Endodermal cell (in vitro differentiated cells): Measurements from ENCODE around the gene C19orf53. TPM values are rescaled to one million over a fixed set of nuclear protein-coding genes. Genes with fewer than 3 reads are reported as not detected.
A peak's percentile ranks its signal among the peaks of the same experiment; 100 is the strongest.

Experiments
- DNase-seq: peaks from one replicate; pipeline ENCODE4 v3.0.0-alpha.2; 2017
- H3K27ac ChIP-seq: 2 replicates; pipeline ENCODE4 v1.5.1; 2013; ENCODE audit warnings: mild to moderate bottlenecking, low read depth, low read length, moderate library complexity
- H3K27me3 ChIP-seq: 2 replicates; pipeline ENCODE4 v1.6.1; 2013; ENCODE audit warnings: mild to moderate bottlenecking, low read length, moderate library complexity; ENCODE audit not compliant: insufficient read depth, control insufficient read depth, poor library complexity, severe bottlenecking
- H3K36me3 ChIP-seq: 2 replicates; pipeline ENCODE4 v1.7.0; 2013; ENCODE audit warnings: mild to moderate bottlenecking, low read length, moderate library complexity; ENCODE audit not compliant: control insufficient read depth, insufficient read depth
- H3K4me1 ChIP-seq: one replicate; pipeline ENCODE4 v1.7.0; 2013; ENCODE audit warnings: low read length; ENCODE audit not compliant: control insufficient read depth, insufficient read depth
- H3K4me3 ChIP-seq: 2 replicates; pipeline ENCODE4 v1.5.1; 2013; ENCODE audit warnings: mild to moderate bottlenecking, low read length, moderate library complexity
- H3K9ac ChIP-seq: 2 replicates; pipeline ENCODE4 v1.6.1; 2013; ENCODE audit warnings: mild to moderate bottlenecking, low read length, moderate library complexity; ENCODE audit not compliant: poor library complexity, severe bottlenecking; ENCODE audit errors: extremely low read depth
- H3K9me3 ChIP-seq: 2 replicates; pipeline ENCODE4 v1.6.1; 2013; ENCODE audit warnings: mild to moderate bottlenecking, low read length, moderate library complexity; ENCODE audit not compliant: control insufficient read depth
- H3K27ac Mint-ChIP-seq: 2 replicates; pipeline ENCODE4 v1.8.0; 2020; ENCODE audit warnings: mixed read lengths
- H3K27me3 Mint-ChIP-seq: 2 replicates; pipeline ENCODE4 v1.8.0; 2021; ENCODE audit warnings: mild to moderate bottlenecking, mixed read lengths; ENCODE audit not compliant: insufficient read depth
- H3K36me3 Mint-ChIP-seq: 2 replicates; pipeline ENCODE4 v1.8.0; 2020; ENCODE audit warnings: low read depth, mixed read lengths
- H3K4me1 Mint-ChIP-seq: 2 replicates; pipeline ENCODE4 v1.8.0; 2020; ENCODE audit warnings: mixed read lengths
- H3K4me3 Mint-ChIP-seq: 2 replicates; pipeline ENCODE4 v1.8.0; 2020; ENCODE audit warnings: mild to moderate bottlenecking, moderate library complexity, mixed read lengths
- H3K9me3 Mint-ChIP-seq: 2 replicates; pipeline ENCODE4 v1.8.0; 2020; ENCODE audit warnings: mild to moderate bottlenecking, mixed read lengths
- CTCF ChIP-seq: fragments of 200-600 bp; sonication (generic); conservative IDR thresholded peaks from 2 replicates; pipeline ENCODE4 v1.5.0; 2021; ENCODE audit warnings: antibody characterized with exemption, mild to moderate bottlenecking
- WGBS, 2 experiments: methylation state at CpG; one replicate each; pipeline versions ENCODE4 v1.1.5 to v1.1.7; 2013; ENCODE audit warnings: missing lambda C conversion rate in 2 of 2, mixed read lengths in 1 of 2; ENCODE audit not compliant: insufficient coverage in 1 of 2, insufficient read length in 1 of 2; 5-methylcytosine and 5-hydroxymethylcytosine counted together
- long read RNA-seq, 4 experiments: library from polyadenylated mRNA in 2 of 4; library from RNA in 1 of 4; library from capped mRNA in 1 of 4; stranded (forward) in 3 of 4; unstranded in 1 of 4; transcript quantifications; one replicate each; pipeline ENCODE4 v2.0.0, GENCODE V29; 2020 to 2021; ENCODE audit warnings: inconsistent platforms in 1 of 4
- polyA plus RNA-seq, 2 experiments: library from polyadenylated mRNA; stranded (reverse); fragments of 50-300 nt; gene quantifications; one replicate each; pipeline ENCODE4 v1.2.3, GENCODE V29; 2013
- total RNA-seq, 2 donors: library from RNA; stranded (reverse); fragmentation: NEBNext Ultra II Directional in 1 of 2; extraction: Animal tissue kit (Norgen Biotek cat#: 25700) in 1 of 2; gene quantifications; 2 replicates in 1 of 2; 3 replicates in 1 of 2; pipeline ENCODE4 v1.2.1, GENCODE V29; 2021

The C19orf53 gene
- 100 to 1,000 TPM; 106 to 114 TPM for total RNA-seq
- 141 TPM for polyA plus RNA-seq (2013, experiment 1 of 2)
- polyA plus RNA-seq (2013, experiment 2 of 2) = 125 TPM
- long read RNA-seq, experiment 1, transcript C19orf53-202 (3 exons, 873 nt) = major isoform, 62 of 76 reads
- long read RNA-seq, experiment 1, partial matches to known transcripts = 5 of 76 reads
- long read RNA-seq, experiment 1, other reads (novel, unspliced or antisense) = 2 of 76 reads
- long read RNA-seq, experiment 2, transcript C19orf53-202 (3 exons, 873 nt) = major isoform, 92 of 101 reads
- long read RNA-seq, experiment 2, transcript C19orf53-206 (2 exons, 491 nt) = minor isoform, 6 of 101 reads
- long read RNA-seq, experiment 2, partial matches to known transcripts = 1 of 101 reads
- long read RNA-seq, experiment 2, other reads (novel, unspliced or antisense) = 0 of 101 reads
- long read RNA-seq, experiment 3, transcript C19orf53-202 (3 exons, 873 nt) = major isoform, 67 of 71 reads
- long read RNA-seq, experiment 3, partial matches to known transcripts = 0 of 71 reads
- long read RNA-seq, experiment 3, other reads (novel, unspliced or antisense) = 0 of 71 reads
- long read RNA-seq, experiment 4, transcript C19orf53-202 (3 exons, 873 nt) = major isoform, 11 of 12 reads
- long read RNA-seq, experiment 4, partial matches to known transcripts = 0 of 12 reads
- long read RNA-seq, experiment 4, other reads (novel, unspliced or antisense) = 0 of 12 reads

GRCh38 chr19:13774217-13775191 lies at the start of gene C19orf53:
TSS of gene C19orf53 (plus strand) at chr19:13774456. CDS start at chr19:13774478, 22 bp downstream.
- no peaks in the 10 kb centered on the region for H3K9me3 Mint-ChIP-seq
- peaks cover 47% of the 10 kb centered on the region for H3K36me3 Mint-ChIP-seq
- no peak for TF ChIP-seq CTCF
- H3K27ac Mint-ChIP-seq = peak within 1 kb of the TSS; percentile 99
- Histone ChIP-seq H3K4me1 (no peaks in the 10 kb centered on the region), H3K27me3 (no peaks in the 10 kb centered on the region), H3K9me3 (peaks cover 6% of the 10 kb centered on the region), H3K9ac (peak within 1 kb of the TSS; percentile 86), H3K27ac (peak within 1 kb of the TSS; percentile 81), H3K36me3 (peaks cover 41% of the 10 kb centered on the region), H3K4me3 (peak within 1 kb of the TSS; percentile 98)
- H3K4me1 Mint-ChIP-seq = peaks cover 7% of the 10 kb centered on the region
- WGBS, 2 experiments = 0 to 1% methylated on average over 28 to 61 of the region's 61 CpGs
- H3K4me3 Mint-ChIP-seq = peak within 1 kb of the TSS; percentile 100
- H3K27me3 Mint-ChIP-seq = no peaks in the 10 kb centered on the region
- peak; percentile 95 for DNase-seq

GRCh38 chr19:13726323-13726722 lies 47.9 kb upstream of the C19orf53 start:
- no peak for TF ChIP-seq CTCF
- H3K4me3 ChIP-seq = no peak overlapping the region
- Mint-ChIP-seq H3K27me3 (no peaks in the 10 kb centered on the region), H3K27ac (no peak overlapping the region), H3K9me3 (no peaks in the 10 kb centered on the region), H3K4me3 (no peak overlapping the region), H3K4me1 (peaks cover 5% of the 10 kb centered on the region), H3K36me3 (no peaks in the 10 kb centered on the region)
- no peak overlapping the region for H3K27ac ChIP-seq
- no peaks in the 10 kb centered on the region for H3K27me3 ChIP-seq
- no peaks in the 10 kb centered on the region for H3K4me1 ChIP-seq
- H3K9ac ChIP-seq = no peak overlapping the region
- no peak for DNase-seq
- no peaks in the 10 kb centered on the region for H3K9me3 ChIP-seq
- H3K36me3 ChIP-seq = no peaks in the 10 kb centered on the region
- 90 to 91% methylated on average over 2 to 5 of the region's 5 CpGs for WGBS, 2 experiments

GRCh38 chr19:13727798-13728197 lies 46.5 kb upstream of the C19orf53 start:
- TF ChIP-seq CTCF = no peak
- H3K36me3 Mint-ChIP-seq = no peaks in the 10 kb centered on the region
- WGBS, 2 experiments = 80 to 85% methylated on average over 7 to 8 of the region's 8 CpGs

More at GRCh38 chr19:13727798-13728197, 46.5 kb upstream of the C19orf53 start:
- H3K4me1 Mint-ChIP-seq = peaks cover 7% of the 10 kb centered on the region
- H3K4me3 Mint-ChIP-seq = no peak overlapping the region
- DNase-seq = no peak
- Histone ChIP-seq H3K9ac (no peak overlapping the region), H3K4me1 (no peaks in the 10 kb centered on the region), H3K36me3 (no peaks in the 10 kb centered on the region), H3K27ac (no peak overlapping the region), H3K9me3 (no peaks in the 10 kb centered on the region), H3K27me3 (no peaks in the 10 kb centered on the region), H3K4me3 (no peak overlapping the region)
- H3K27me3 Mint-ChIP-seq = no peaks in the 10 kb centered on the region
- no peaks in the 10 kb centered on the region for H3K9me3 Mint-ChIP-seq
- H3K27ac Mint-ChIP-seq = no peak overlapping the region
